HEK293 (cell line): ENCODE results near the gene ALOXE3.

Source experiments
- AEBP2 ChIP-seq: fragments of 450-650 bp; formaldehyde crosslinking; IDR thresholded peaks from 2 replicates; pipeline ENCODE4 v1.5.1; 2016; ENCODE audit warnings: missing biosample characterization, missing genetic modification characterization, borderline replicate concordance
- EGR2 ChIP-seq: fragments of 450-650 bp; formaldehyde crosslinking; IDR thresholded peaks from 2 replicates; pipeline ENCODE4 v1.5.1; 2016; ENCODE audit warnings: low read depth, missing biosample characterization, missing genetic modification characterization
- KLF1 ChIP-seq: fragments of 450-650 bp; formaldehyde crosslinking; IDR thresholded peaks from 2 replicates; pipeline ENCODE4 v1.5.1; 2016; ENCODE audit warnings: missing biosample characterization, missing genetic modification characterization
- KLF8 ChIP-seq: fragments of 450-650 bp; formaldehyde crosslinking; IDR thresholded peaks from 2 replicates; pipeline ENCODE4 v1.5.1; 2016; ENCODE audit warnings: missing biosample characterization, missing genetic modification characterization
- SP2 ChIP-seq: fragments of 450-650 bp; formaldehyde crosslinking; IDR thresholded peaks from 2 replicates; pipeline ENCODE4 v1.5.1; 2016; ENCODE audit warnings: missing biosample characterization, missing genetic modification characterization
- SP3 ChIP-seq: fragments of 450-650 bp; formaldehyde crosslinking; IDR thresholded peaks from 2 replicates; pipeline ENCODE4 v1.5.1; 2016; ENCODE audit warnings: missing biosample characterization, missing genetic modification characterization
- ZBTB1 ChIP-seq: fragments of 450-650 bp; formaldehyde crosslinking; IDR thresholded peaks from 2 replicates; pipeline ENCODE4 v1.5.1; 2016; ENCODE audit warnings: missing biosample characterization, missing genetic modification characterization
- ZBTB10 ChIP-seq: fragments of 450-650 bp; formaldehyde crosslinking; IDR thresholded peaks from 2 replicates; pipeline ENCODE4 v1.5.1; 2016; ENCODE audit warnings: missing biosample characterization, missing genetic modification characterization
- ZBTB17 ChIP-seq: fragments of 450-650 bp; formaldehyde crosslinking; IDR thresholded peaks from 2 replicates; pipeline ENCODE4 v1.5.1; 2016; ENCODE audit warnings: missing biosample characterization, missing genetic modification characterization
- ZBTB20 ChIP-seq: fragments of 450-650 bp; formaldehyde crosslinking; IDR thresholded peaks from 2 replicates; pipeline ENCODE4 v1.5.1; 2016; ENCODE audit warnings: missing biosample characterization, missing genetic modification characterization
- ZBTB21 ChIP-seq: fragments of 450-650 bp; formaldehyde crosslinking; IDR thresholded peaks from 2 replicates; pipeline ENCODE4 v1.5.1; 2017; ENCODE audit warnings: missing biosample characterization, missing genetic modification characterization
- ZBTB48 ChIP-seq: fragments of 450-650 bp; formaldehyde crosslinking; IDR thresholded peaks from 2 replicates; pipeline ENCODE4 v1.5.1; 2016; ENCODE audit warnings: missing biosample characterization, missing genetic modification characterization
- ZBTB7A ChIP-seq: fragments of 450-650 bp; formaldehyde crosslinking; IDR thresholded peaks from 2 replicates; pipeline ENCODE4 v1.5.1; 2016; ENCODE audit warnings: low read depth, missing biosample characterization, missing genetic modification characterization
- ZBTB8A ChIP-seq: fragments of 450-650 bp; formaldehyde crosslinking; IDR thresholded peaks from 2 replicates; pipeline ENCODE4 v1.5.1; 2016; ENCODE audit warnings: missing biosample characterization, missing genetic modification characterization
- ZEB2 ChIP-seq: fragments of 450-650 bp; formaldehyde crosslinking; IDR thresholded peaks from 2 replicates; pipeline ENCODE4 v1.5.1; 2016; ENCODE audit warnings: missing biosample characterization, missing genetic modification characterization
- ZIC2 ChIP-seq: fragments of 450-650 bp; formaldehyde crosslinking; IDR thresholded peaks from 2 replicates; pipeline ENCODE4 v1.5.1; 2016; ENCODE audit warnings: missing biosample characterization, missing genetic modification characterization
- ZNF2 ChIP-seq: fragments of 450-650 bp; formaldehyde crosslinking; IDR thresholded peaks from 2 replicates; pipeline ENCODE4 v1.5.1; 2016; ENCODE audit warnings: missing biosample characterization, missing genetic modification characterization
- ZNF223 ChIP-seq: fragments of 450-650 bp; formaldehyde crosslinking; IDR thresholded peaks from 2 replicates; pipeline ENCODE4 v1.5.1; 2016; ENCODE audit warnings: missing biosample characterization, missing genetic modification characterization
- ZNF280C ChIP-seq: fragments of 450-650 bp; formaldehyde crosslinking; IDR thresholded peaks from 2 replicates; pipeline ENCODE4 v1.5.1; 2016; ENCODE audit warnings: missing biosample characterization, missing genetic modification characterization
- ZNF324 ChIP-seq: fragments of 450-650 bp; formaldehyde crosslinking; IDR thresholded peaks from 2 replicates; pipeline ENCODE4 v1.5.1; 2016; ENCODE audit warnings: missing biosample characterization, missing genetic modification characterization
- ZNF366 ChIP-seq: fragments of 450-650 bp; formaldehyde crosslinking; conservative IDR thresholded peaks from 2 replicates; pipeline ENCODE4 v1.5.1; 2016; ENCODE audit warnings: missing biosample characterization, missing genetic modification characterization
- ZNF398 ChIP-seq: fragments of 450-650 bp; formaldehyde crosslinking; IDR thresholded peaks from 2 replicates; pipeline ENCODE4 v1.5.1; 2017; ENCODE audit warnings: missing biosample characterization, missing genetic modification characterization
- ZNF423 ChIP-seq: fragments of 450-650 bp; formaldehyde crosslinking; IDR thresholded peaks from 2 replicates; pipeline ENCODE4 v1.5.1; 2016; ENCODE audit warnings: missing biosample characterization, missing genetic modification characterization
- ZNF48 ChIP-seq: fragments of 450-650 bp; formaldehyde crosslinking; IDR thresholded peaks from 2 replicates; pipeline ENCODE4 v1.5.1; 2016; ENCODE audit warnings: missing biosample characterization, missing genetic modification characterization
- ZNF558 ChIP-seq: fragments of 450-650 bp; formaldehyde crosslinking; IDR thresholded peaks from 2 replicates; pipeline ENCODE4 v1.5.1; 2016; ENCODE audit warnings: missing biosample characterization, missing genetic modification characterization
- ZXDB ChIP-seq: fragments of 450-650 bp; formaldehyde crosslinking; IDR thresholded peaks from 2 replicates; pipeline ENCODE4 v1.5.1; 2016; ENCODE audit warnings: missing biosample characterization, missing genetic modification characterization
- TF ChIP-seq, protein P1 (sequence below): fragments of 450-650 bp; formaldehyde crosslinking; IDR thresholded peaks from 2 replicates; pipeline ENCODE4 v1.5.1; 2016; ENCODE audit warnings: missing biosample characterization, missing genetic modification characterization
- TF ChIP-seq, protein P2 (sequence below): fragments of 450-650 bp; formaldehyde crosslinking; optimal IDR thresholded peaks from 2 replicates; pipeline ENCODE3; 2016; ENCODE audit warnings: missing biosample characterization, mild to moderate bottlenecking, missing genetic modification characterization

The ALOXE3 gene

GRCh38 chr17:8125947-8126490, 7.7 kb upstream of the ALOXE3 start (continued):
- TF ChIP-seq EGR2 (tag by site-specific recombination) (peak; percentile 31; the same call in 1 of the 2 replicates), ZNF280C (no peak), SP2 (tag by site-specific recombination) (peak; percentile 80), ZNF423 (tag by site-specific recombination) (peak; percentile 37; the same call in 1 of the 2 replicates), ZNF48 (peak; percentile 98), ZBTB21 (tag by site-specific recombination) (no peak), ZIC2 (tag by site-specific recombination) (peak; percentile 83), ZEB2 (tag by site-specific recombination) (peak; percentile 73), ZNF398 (tag by site-specific recombination) (peak; percentile 72), ZBTB1 (tag by site-specific recombination) (peak; percentile 37; the same call in 1 of the 2 replicates), SP3 (tag by site-specific recombination) (peak; percentile 63), ZBTB8A (tag by site-specific recombination) (no peak), KLF8 (peak; percentile 15; the same call in 1 of the 2 replicates), ZNF558 (tag by site-specific recombination) (0 out of 2 replicates have a peak, but pooled peaks have one; percentile 1), ZBTB7A (peak; percentile 71; the same call in 1 of the 2 replicates), ZBTB20 (tag by site-specific recombination) (peak; percentile 90), ZBTB10 (tag by site-specific recombination) (peak; percentile 92), ZNF366 (tag by site-specific recombination) (peak; percentile 98), ZNF324 (tag by site-specific recombination) (peak; percentile 50; the same call in 1 of the 2 replicates), KLF1 (tag by site-specific recombination) (peak; percentile 87), ZBTB48 (no peak; the same call in 1 of the 2 replicates), ZNF223 (tag by site-specific recombination) (peak; percentile 88), ZXDB (tag by site-specific recombination) (peak; percentile 28; the same call in 1 of the 2 replicates), ZBTB17 (peak; percentile 88), ZNF2 (peak; percentile 72; the same call in 1 of the 2 replicates), AEBP2 (tag by site-specific recombination) (no peak)
- TF ChIP-seq, protein P1, sequence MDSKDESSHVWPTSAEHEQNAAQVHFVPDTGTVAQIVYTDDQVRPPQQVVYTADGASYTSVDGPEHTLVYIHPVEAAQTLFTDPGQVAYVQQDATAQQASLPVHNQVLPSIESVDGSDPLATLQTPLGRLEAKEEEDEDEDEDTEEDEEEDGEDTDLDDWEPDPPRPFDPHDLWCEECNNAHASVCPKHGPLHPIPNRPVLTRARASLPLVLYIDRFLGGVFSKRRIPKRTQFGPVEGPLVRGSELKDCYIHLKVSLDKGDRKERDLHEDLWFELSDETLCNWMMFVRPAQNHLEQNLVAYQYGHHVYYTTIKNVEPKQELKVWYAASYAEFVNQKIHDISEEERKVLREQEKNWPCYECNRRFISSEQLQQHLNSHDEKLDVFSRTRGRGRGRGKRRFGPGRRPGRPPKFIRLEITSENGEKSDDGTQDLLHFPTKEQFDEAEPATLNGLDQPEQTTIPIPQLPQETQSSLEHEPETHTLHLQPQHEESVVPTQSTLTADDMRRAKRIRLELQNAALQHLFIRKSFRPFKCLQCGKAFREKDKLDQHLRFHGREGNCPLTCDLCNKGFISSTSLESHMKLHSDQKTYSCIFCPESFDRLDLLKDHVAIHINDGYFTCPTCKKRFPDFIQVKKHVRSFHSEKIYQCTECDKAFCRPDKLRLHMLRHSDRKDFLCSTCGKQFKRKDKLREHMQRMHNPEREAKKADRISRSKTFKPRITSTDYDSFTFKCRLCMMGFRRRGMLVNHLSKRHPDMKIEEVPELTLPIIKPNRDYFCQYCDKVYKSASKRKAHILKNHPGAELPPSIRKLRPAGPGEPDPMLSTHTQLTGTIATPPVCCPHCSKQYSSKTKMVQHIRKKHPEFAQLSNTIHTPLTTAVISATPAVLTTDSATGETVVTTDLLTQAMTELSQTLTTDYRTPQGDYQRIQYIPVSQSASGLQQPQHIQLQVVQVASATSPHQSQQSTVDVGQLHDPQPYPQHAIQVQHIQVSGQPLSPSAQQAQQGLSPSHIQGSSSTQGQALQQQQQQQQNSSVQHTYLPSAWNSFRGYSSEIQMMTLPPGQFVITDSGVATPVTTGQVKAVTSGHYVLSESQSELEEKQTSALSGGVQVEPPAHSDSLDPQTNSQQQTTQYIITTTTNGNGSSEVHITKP (tag by site-specific recombination), result peak; percentile 53; the same call in 1 of the 2 replicates
- TF ChIP-seq, protein P2, sequence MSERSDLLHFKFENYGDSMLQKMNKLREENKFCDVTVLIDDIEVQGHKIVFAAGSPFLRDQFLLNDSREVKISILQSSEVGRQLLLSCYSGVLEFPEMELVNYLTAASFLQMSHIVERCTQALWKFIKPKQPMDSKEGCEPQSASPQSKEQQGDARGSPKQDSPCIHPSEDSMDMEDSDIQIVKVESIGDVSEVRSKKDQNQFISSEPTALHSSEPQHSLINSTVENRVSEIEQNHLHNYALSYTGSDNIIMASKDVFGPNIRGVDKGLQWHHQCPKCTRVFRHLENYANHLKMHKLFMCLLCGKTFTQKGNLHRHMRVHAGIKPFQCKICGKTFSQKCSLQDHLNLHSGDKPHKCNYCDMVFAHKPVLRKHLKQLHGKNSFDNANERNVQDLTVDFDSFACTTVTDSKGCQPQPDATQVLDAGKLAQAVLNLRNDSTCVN, result peak; percentile 64
